ENCODE results near the gene FPR2.
A peak's percentile ranks its signal among the peaks of the same experiment; 100 is the strongest.

DNA sequence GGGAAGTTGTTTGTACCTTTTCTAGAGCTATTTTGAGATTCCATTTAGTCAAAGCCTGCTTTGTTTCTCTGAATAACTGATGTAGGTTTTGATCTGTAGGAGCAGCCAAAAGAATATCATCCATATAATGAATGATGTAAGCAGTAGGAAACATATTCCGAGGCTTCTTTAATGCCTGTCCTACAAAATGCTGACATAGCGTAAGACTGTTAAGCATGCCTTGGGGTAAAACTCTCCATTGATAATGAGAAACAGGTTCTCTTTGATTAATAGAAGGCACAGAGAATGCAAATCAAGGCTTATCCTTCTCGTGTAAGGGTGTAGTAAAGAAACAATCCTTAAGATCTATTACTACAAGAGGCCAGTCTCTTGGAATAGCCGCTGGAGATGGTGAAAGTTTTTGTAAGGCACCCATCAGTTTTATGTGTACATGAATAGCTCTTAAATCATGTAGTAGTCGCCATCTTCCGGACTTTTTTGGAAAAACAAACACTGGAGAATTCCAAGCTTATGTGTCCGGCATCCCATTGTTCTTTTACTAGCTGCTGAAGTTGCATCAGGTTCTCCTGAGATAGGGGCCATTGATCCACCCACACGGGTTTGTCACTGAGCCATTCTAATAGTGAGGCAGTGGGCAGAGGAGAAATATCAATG lies 47.5 kb downstream of the FPR2 start:
- TF ChIP-seq EZH2 (IDR thresholded peaks at IDR 0.05; ENCODE audit: low read length): no peak
- TF ChIP-seq, protein P1, sequence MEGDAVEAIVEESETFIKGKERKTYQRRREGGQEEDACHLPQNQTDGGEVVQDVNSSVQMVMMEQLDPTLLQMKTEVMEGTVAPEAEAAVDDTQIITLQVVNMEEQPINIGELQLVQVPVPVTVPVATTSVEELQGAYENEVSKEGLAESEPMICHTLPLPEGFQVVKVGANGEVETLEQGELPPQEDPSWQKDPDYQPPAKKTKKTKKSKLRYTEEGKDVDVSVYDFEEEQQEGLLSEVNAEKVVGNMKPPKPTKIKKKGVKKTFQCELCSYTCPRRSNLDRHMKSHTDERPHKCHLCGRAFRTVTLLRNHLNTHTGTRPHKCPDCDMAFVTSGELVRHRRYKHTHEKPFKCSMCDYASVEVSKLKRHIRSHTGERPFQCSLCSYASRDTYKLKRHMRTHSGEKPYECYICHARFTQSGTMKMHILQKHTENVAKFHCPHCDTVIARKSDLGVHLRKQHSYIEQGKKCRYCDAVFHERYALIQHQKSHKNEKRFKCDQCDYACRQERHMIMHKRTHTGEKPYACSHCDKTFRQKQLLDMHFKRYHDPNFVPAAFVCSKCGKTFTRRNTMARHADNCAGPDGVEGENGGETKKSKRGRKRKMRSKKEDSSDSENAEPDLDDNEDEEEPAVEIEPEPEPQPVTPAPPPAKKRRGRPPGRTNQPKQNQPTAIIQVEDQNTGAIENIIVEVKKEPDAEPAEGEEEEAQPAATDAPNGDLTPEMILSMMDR (optimal IDR thresholded peaks at IDR 0.05 in 1 of 3, IDR thresholded peaks at IDR 0.05 in 1 of 3, conservative IDR thresholded peaks at IDR 0.05 in 1 of 3; ENCODE audit: extremely low read depth in 1 of 3, insufficient read depth in 2 of 3, low read length in 3 of 3): peak in 2 of 3 experiments; percentile 2 to 19
